Adipocyte (in vitro differentiated cells): ENCODE data around the gene TMEM115.

ENCODE experiments used
- DNase-seq: peaks from one replicate; pipeline ENCODE4 v3.0.0-alpha.2; 2015; ENCODE audit warnings: low read depth
- H3K27me3 ChIP-seq: replicated peaks from 2 replicates; pipeline ENCODE4 v1.7.0; 2013; ENCODE audit warnings: mild to moderate bottlenecking, low read length, moderate library complexity; ENCODE audit not compliant: control insufficient read depth, insufficient read depth
- H3K36me3 ChIP-seq: 2 replicates; pipeline ENCODE4 v1.7.0; 2013; ENCODE audit warnings: low read length, mild to moderate bottlenecking, moderate library complexity; ENCODE audit not compliant: control insufficient read depth, insufficient read depth, severe bottlenecking
- H3K4me1 ChIP-seq: 2 replicates; pipeline ENCODE4 v1.7.0; 2013; ENCODE audit warnings: mild to moderate bottlenecking, low read length, moderate library complexity; ENCODE audit not compliant: control insufficient read depth, insufficient read depth
- H3K4me3 ChIP-seq: 2 replicates; pipeline ENCODE4 v1.7.0; 2013; ENCODE audit warnings: mild to moderate bottlenecking, low read length, moderate library complexity
- H3K9ac ChIP-seq: 2 replicates; pipeline ENCODE4 v1.7.0; 2013; ENCODE audit warnings: mild to moderate bottlenecking, low read length, moderate library complexity
- H3K9me3 ChIP-seq: 2 replicates; pipeline ENCODE4 v1.7.0; 2013; ENCODE audit warnings: mild to moderate bottlenecking, low read length, moderate library complexity; ENCODE audit not compliant: control insufficient read depth

TMEM115 gene

DNA sequence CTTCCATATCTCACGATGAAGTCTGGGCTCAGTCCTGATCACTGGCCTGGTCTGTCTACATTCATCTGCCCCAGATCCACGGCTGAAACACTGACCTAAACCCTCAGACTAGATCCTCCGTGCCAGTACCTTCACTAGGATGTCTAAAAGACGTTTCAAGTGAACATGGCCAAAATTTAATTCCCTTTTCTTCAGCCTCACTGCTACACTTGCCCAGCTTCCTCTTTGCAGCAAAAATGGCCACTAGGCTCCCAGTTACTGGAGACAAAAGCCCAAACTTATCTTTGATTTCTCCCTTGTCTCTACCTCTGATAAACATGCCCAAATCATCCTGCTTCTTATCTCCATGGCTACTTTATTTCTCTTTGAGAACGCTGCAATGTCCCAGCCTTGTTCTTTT is 20.4 kb downstream of the TMEM115 start:
- Histone ChIP-seq H3K4me3 (peak overlapping the region; percentile 40), H3K9me3 (no peaks in the 10 kb centered on the region), H3K4me1 (peaks cover 56% of the 10 kb centered on the region), H3K27me3 (no peaks in the 10 kb centered on the region), H3K9ac (peak overlapping the region; percentile 89), H3K36me3 (no peaks in the 10 kb centered on the region)
- DNase-seq = no peak

DNA sequence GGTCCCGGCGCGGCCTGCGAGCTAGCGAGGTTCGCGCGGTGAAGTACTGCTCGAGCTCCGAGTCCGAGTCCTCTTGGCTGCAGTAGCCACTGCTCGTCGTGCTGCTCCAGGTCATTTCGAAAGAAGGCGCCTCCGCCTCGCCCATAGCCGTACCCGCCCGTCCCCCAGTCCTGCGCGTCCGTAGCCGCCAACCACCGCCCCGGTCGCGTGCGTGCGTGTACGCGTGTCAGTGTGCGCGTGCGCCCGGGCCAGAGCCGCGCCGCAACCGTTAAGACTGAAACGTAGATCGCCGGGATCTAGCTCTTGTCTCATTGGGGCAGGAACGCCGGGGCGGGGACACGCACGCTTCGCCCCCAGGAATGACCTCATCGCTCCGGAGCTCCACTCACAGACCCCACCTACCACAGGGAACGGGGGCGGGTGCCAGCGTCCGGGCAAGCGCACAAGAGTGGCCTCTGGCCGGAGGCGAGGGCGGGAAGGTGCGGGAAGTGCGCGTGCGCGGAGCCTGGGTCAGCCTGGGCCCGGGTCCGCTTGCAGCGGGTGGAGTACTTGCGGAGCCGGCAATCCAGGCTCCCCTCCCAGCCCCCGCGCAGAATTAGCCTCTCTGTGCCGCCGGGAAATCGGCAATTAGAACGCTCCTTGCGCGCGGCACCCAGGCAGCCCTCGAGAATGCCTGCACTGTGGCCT is 22.0 kb downstream of the TMEM115 start:
- Histone ChIP-seq H3K9me3 (no peaks in the 10 kb centered on the region), H3K27me3 (no peaks in the 10 kb centered on the region), H3K4me3 (peak overlapping the region; percentile 87), H3K4me1 (peaks cover 61% of the 10 kb centered on the region), H3K9ac (peak overlapping the region; percentile 89), H3K36me3 (peaks cover under 1% of the 10 kb centered on the region)
- DNase-seq = peak; percentile 100

DNA sequence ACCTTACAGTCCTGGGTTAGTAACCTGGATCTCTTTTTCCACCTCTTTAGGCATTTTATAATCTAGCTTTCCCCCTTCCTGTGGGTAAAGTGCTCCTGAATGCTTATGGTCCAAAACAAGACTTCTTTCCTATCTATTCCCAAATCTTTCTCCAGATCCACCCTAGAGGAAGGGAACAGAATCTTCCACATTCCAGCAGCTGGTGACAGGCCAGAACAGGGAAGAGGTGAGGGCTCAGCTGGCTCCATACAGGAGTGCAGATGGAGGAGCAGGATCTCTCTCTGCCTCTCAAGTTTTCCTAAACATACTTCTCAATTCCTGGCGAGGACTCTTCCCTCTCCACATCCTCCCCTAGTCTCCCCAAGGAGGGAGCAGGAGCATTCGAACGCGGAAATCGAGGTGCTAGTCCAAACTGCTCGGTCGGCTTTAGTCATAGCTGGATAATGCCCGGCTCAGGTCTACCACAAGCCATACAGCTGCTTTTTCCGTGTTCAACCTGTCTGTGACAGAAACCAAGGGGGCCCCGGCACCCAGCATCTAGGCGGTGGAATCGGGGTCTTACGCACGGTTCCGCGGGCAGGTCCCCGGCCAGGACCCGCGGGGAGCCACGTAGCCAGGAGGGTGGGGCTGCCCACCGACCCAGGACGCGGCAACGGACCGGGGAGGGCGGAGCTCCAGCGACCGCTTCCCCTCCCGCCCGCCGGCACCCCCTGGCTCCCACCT is 22.7 kb downstream of the TMEM115 start:
- Histone ChIP-seq H3K27me3 (no peaks in the 10 kb centered on the region), H3K36me3 (peaks cover 7% of the 10 kb centered on the region), H3K9me3 (no peaks in the 10 kb centered on the region), H3K4me1 (peaks cover 61% of the 10 kb centered on the region), H3K9ac (peak overlapping the region; percentile 89), H3K4me3 (peak overlapping the region; percentile 87)
- DNase-seq = peak; percentile 53

DNA sequence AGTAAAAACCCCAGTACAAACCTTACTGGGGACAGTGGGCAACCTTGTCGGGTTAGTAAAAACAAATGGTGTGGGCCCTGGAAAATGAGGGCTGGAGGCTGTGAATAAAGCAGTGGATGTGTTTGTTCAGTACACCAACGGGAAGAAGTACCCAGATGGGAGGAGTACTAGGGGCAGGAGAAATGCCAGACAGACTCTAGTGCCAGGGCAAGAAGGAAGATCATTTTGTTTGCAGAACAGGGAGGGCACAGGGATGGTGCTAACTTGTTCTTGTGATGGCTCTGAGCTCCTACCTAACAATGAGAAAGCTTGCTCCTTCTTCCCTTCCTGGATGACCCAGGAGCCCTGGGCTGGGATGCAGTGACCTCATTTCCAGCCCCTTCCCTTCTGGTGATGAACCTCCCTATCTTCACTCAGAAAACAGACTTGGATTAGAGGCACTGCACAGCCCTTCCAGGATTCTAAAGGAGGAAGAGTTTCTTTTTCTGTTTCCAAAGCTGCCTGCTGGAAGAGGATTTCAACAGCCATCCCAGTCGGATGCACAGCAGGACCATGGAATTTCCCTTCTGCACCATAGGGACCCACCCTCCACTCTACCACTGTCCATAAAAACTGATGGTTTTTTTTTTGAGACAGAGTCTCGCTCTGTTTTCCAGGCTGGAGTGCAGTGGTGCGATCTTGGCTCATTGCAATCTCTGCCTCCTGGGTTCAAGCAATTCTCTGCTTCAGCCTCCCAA is 24.8 kb downstream of the TMEM115 start:
- Histone ChIP-seq H3K4me1 (peaks cover 46% of the 10 kb centered on the region), H3K36me3 (peaks cover 28% of the 10 kb centered on the region), H3K4me3 (peak overlapping the region; percentile 35), H3K9me3 (no peaks in the 10 kb centered on the region), H3K27me3 (no peaks in the 10 kb centered on the region), H3K9ac (peak overlapping the region; percentile 50)
- DNase-seq = no peak

DNA sequence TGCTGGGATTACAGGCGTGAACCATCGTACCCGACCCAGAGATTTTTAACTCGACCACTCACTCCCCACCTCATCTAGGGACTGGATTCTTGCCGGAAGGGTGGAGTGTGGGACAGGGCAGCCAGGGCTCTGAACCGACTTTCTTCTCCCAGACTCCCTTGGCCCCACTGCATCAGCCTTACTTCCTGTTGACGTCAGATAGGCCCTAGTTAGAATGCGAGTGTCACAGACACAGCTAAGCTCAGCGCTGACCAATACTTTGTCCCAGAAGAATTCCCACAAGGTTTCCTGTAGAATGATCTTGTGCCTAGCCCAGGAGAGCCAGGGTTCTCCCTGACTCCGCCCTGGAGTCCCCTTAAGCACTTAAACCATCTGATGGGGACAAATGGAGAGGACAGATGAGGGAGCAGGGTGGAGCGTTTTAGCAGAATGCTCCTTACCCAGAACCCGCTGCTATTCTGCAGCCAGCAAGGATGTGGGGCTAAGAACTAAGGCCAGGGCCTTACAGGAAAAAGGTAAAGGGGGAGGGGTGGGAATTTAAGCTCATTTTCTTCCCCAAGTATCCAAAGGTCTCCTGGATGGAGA is 25.5 kb downstream of the TMEM115 start:
- Histone ChIP-seq H3K9ac (peak overlapping the region; percentile 50), H3K36me3 (peaks cover 31% of the 10 kb centered on the region), H3K4me1 (peaks cover 41% of the 10 kb centered on the region), H3K9me3 (no peaks in the 10 kb centered on the region), H3K27me3 (no peaks in the 10 kb centered on the region), H3K4me3 (peak overlapping the region; percentile 35)
- no peak for DNase-seq

DNA sequence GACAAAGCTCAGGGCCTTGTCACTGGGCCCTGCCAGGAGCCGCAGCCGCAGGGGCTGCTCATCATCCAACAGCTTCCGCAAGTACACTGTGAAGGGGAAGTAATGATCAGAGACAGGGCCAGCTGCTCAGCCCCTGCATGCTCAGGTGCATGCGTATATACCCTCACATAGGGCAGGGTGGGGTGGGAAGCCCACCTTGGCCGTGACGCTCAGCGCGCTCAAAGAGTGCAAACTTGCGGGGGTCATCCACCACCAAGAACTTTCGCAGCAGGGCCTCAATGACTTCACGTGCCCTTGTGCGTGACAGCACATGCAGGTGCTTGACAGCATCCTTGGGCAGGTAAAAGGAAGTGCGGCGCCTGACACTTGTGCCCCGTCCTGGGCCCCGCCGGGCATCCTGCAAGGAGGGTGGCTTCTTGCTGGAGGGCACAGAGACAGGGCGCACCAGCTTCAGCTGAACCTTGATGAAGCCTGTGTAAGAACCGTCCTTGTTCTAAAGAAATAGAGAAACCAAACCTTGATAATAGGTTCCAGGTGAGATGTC is 27.9 kb downstream of the TMEM115 start:
- Histone ChIP-seq H3K27me3 (no peaks in the 10 kb centered on the region), H3K4me1 (peaks cover 45% of the 10 kb centered on the region), H3K9me3 (no peaks in the 10 kb centered on the region), H3K9ac (no peak overlapping the region), H3K36me3 (peaks cover 32% of the 10 kb centered on the region), H3K4me3 (no peak overlapping the region)
- no peak for DNase-seq

DNA sequence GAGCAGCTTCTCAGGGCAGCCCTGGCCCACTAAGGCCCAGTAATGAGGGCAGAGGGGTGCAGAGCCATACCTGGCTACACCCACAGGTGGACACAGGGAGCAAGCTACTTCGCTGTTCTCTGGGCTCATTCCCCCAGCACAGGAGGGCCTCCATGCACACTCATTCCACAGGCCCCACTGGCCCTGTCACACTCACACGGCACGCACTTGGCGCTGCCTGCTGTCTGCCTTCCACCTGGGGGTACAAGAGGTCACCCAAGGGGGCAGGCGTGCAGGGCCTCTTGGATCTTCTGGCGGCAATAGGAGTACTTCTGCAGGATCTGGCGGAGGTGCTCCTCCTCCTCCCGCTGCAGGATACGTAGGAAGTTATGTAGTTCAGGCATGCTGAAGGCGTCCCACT is 29.0 kb downstream of the TMEM115 start:
- DNase-seq = no peak
- Histone ChIP-seq H3K9me3 (no peaks in the 10 kb centered on the region), H3K27me3 (no peaks in the 10 kb centered on the region), H3K36me3 (peaks cover 42% of the 10 kb centered on the region), H3K9ac (no peak overlapping the region), H3K4me3 (no peak overlapping the region), H3K4me1 (peaks cover 34% of the 10 kb centered on the region)

DNA sequence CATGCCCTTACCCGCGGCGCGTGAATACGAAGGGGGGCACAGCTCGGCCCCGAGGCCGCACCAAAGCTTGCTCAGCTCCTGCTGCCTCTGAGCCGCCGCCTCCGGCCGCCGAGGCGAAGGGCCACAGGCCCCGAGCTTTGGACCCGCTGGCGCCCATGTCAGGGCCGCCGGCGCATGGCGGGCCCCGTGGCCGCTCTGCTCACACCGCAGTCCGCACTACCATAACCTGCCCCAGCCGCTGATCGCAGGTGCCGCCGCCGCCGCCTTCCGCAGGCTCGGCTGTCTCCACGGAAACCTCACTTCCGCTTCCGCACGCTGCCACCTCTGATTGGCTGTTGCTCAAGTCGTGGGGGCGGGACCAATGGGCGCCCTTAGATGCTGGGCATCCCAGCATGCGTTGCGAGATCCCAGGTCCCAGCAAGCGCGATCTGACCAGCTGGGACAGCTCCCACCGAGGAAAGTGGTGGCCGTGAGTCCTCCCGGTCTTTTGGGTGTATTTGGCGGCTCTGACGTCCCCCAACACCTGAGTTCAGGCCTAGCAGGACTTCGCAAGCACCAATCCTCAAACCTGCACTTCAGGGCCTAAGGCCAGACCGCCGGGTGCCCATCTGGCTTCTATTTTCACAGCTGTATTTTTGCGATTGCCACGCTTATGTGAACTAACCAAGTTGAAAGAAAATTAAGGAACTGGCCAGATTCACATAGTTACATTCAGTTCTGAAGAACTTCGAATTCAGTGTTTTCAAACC is 31.2 kb downstream of the TMEM115 start, which contains the start of gene TUSC2:
Gene TUSC2 (minus strand): TSS at position 281 of the 749 bp plus-strand sequence. CDS start 124 bp downstream, at position 157.
- Histone ChIP-seq H3K9me3 (no peaks in the 10 kb centered on the region), H3K36me3 (peaks cover 42% of the 10 kb centered on the region), H3K4me3 (peak within 1 kb of the TSS; percentile 94), H3K4me1 (peaks cover 16% of the 10 kb centered on the region), H3K27me3 (no peaks in the 10 kb centered on the region), H3K9ac (peak within 1 kb of the TSS; percentile 96)
- peak; percentile 99 for DNase-seq

DNA sequence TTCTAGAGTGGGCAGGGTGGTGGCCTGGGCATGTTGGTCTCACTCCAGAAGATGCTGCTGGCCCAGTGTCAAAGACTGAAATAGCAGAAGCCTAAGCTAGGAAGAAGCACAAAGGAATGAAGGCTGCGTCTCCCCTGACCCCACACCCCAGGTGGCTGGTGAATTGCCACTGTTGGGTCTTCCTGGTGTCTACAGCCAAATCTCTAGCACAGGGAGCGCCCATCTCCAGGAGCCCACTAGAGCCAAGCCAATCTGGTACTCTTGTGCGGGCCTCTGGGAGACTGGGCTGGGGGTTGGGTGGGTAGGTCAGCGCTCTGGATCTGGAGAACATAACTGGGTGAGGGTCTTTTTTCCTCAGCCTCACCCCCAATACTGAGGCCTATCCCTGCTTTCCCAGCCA is 32.2 kb downstream of the TMEM115 start:
- H3K9me3 ChIP-seq = no peaks in the 10 kb centered on the region
- H3K27me3 ChIP-seq = no peaks in the 10 kb centered on the region
- H3K4me1 ChIP-seq = peaks cover 18% of the 10 kb centered on the region
- no peak for DNase-seq
- H3K4me3 ChIP-seq = peak overlapping the region; percentile 94
- H3K36me3 ChIP-seq = peaks cover 40% of the 10 kb centered on the region
- peak overlapping the region; percentile 96 for H3K9ac ChIP-seq

DNA sequence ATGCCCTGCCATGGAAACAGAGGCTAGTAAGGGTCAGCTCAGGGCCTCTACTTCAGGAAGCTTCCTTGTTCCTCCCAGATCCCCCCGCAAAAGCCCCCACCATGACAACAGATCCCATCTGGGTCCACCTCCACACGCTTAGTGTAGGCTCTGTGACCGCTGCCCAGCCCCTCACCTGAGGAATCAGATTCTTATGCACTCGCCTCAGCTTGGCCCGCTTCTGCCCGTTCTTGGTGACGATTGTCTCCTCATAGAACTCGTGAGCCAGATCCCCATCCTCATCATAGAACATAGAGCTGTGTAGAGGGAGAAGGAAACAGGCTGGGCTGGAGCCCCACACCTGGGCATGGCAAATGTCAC is 33.2 kb downstream of the TMEM115 start:
- no peaks in the 10 kb centered on the region for H3K27me3 ChIP-seq
- H3K4me3 ChIP-seq = no peak overlapping the region
- DNase-seq = no peak
- no peaks in the 10 kb centered on the region for H3K9me3 ChIP-seq
- H3K36me3 ChIP-seq = peaks cover 30% of the 10 kb centered on the region
- H3K9ac ChIP-seq = no peak overlapping the region
- peaks cover 22% of the 10 kb centered on the region for H3K4me1 ChIP-seq
